LNCAP (cell line): ENCODE data around the gene FN3K.

Source experiments
- TF ChIP-seq, protein P1 (sequence below): fragments of 450-650 bp; IDR thresholded peaks from 2 replicates; pipeline ENCODE4 v1.5.1; 2017; ENCODE audit warnings: mild to moderate bottlenecking

The FN3K gene

DNA sequence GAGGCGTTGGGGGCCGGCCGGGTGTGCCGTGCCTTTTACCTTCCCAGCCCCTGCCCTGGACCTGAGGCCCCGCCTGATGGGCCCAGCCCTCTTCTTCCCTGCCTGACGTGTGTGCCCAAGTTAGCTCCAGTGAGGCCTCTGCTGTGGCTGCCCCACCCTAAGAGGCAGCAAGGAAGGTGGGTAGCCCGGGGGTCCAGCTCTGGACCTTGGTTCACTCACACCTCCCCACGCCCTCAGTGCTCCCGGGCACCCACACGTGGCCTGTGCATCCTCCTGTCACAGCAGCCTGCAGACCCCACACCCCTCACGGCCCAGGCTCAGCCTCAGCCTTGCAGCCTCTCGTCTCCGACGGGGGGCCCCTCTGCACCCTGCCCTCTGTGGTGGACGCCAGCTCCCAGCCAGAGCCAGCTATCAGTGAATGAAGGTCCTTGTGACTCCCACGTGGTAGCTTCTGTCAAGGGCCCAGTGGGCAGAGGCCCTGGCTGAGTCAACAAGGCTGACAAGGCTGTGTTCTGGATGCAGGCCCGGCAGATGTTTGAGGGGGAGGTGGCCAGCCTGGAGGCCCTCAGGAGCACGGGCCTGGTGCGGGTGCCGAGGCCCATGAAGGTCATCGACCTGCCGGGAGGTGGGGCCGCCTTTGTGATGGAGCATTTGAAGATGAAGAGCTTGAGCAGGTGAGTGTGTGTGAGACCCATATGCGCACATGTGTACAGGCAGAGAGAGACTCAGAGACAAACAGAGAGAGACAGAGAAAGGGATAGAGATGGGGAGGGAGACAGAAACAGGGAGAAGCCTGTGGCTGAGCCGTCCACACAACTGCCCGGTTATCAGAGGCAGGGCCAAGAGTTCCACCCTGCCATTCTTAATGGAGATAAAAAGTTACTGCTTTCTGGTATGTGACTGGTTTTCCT lies 2.8 kb downstream of the FN3K start:
- TF ChIP-seq, protein P1, sequence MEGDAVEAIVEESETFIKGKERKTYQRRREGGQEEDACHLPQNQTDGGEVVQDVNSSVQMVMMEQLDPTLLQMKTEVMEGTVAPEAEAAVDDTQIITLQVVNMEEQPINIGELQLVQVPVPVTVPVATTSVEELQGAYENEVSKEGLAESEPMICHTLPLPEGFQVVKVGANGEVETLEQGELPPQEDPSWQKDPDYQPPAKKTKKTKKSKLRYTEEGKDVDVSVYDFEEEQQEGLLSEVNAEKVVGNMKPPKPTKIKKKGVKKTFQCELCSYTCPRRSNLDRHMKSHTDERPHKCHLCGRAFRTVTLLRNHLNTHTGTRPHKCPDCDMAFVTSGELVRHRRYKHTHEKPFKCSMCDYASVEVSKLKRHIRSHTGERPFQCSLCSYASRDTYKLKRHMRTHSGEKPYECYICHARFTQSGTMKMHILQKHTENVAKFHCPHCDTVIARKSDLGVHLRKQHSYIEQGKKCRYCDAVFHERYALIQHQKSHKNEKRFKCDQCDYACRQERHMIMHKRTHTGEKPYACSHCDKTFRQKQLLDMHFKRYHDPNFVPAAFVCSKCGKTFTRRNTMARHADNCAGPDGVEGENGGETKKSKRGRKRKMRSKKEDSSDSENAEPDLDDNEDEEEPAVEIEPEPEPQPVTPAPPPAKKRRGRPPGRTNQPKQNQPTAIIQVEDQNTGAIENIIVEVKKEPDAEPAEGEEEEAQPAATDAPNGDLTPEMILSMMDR = no peak

DNA sequence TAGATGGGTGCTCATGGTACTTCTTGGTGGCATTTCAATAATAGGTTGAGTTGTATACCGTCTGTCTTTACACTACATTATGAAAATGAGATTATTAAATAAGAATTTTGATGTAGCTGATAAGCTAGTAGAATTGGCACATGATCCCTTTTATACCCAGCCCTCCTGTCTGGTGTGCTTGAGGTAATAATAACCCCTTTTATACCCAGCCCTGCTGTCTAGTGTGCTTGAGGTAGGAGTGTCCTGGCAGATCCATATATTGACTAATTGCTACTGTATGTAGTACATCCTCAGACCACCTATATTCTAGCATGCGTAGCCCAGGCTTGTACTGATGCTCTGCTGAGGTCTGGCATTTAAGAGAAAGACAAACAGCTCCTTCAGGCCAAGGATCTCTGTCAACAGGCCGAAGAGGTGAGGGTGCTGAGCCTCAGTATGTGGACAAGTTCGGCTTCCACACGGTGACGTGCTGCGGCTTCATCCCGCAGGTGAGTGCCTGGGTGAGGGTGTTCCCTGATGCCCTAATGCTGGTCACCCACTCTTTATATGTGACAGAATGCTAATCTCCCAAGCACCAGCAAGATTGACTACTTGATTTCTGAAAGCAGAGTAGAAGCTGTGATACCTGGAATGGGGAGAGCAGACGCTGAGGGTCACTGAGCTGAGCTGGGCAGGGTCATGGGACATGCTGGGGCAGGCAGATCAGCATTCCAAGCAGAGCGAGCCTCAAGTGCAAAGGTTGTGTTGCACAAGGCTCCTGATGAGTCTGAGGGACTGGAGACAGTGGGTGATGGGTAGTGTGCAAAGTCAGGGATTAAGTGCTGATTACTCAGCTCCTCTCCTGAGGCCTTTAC lies 5.7 kb downstream of the FN3K start:
- TF ChIP-seq, protein P1 = no peak

DNA sequence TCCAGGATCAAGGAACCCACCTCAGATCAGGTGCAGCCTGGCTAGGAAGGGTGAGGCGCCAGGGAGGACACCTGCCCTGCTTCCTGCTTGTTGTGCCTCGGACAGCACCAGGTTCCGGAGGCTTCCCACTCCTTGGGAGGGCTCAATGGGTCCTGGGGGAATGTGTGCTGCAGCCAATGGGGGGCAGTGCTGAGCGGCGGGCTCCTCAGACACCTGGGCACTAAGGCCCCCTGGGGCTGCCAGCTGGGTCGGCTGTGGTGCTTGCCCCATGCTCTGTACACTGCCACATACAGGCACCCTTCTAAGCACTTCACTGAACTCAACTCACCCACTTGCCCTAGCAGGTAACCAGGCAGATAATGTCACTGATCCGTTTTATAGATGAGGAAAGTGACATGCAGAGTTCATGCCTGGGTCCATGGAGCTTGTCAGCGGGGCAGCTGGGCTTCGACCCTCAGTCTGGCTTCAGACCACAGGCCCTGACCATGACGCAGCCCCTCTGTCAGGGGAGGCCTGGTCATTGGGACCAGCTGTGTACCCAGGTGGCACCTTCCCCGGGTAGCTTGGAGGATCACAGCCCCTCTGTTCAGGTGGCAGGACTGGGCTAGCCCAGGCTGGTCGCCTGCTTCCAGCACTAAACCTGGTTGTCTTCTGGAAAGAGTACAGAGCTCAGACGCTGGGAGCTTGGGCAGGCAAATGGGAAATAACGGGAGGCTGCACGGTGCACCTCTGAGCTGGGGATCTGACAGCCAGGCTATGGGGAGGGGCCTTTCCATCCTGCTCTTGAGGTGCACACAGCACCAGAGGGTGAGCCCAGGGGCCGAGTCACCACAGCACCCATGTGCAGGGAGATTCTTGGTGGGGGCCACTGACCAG lies 8.2 kb downstream of the FN3K start:
- TF ChIP-seq, protein P1 = no peak

DNA sequence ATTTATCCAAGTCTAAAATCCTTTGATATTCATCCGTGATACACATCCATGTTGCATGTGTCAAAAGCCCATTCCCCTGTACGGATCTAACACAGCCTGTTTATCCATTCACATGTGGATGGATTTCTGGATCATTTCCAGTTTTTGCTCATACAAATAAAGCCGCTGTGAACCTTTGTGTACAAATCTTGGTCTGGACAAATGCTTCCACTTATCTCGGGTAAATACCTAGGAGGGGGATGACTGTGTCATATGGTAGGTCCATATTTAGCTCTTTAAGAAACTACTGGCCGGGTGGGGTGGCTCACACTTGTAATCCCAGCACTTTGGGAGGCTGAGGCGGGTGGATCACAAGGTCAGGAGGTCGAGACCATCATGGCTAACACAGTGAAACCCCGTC lies 10.1 kb downstream of the FN3K start:
- TF ChIP-seq, protein P1 = no peak

DNA sequence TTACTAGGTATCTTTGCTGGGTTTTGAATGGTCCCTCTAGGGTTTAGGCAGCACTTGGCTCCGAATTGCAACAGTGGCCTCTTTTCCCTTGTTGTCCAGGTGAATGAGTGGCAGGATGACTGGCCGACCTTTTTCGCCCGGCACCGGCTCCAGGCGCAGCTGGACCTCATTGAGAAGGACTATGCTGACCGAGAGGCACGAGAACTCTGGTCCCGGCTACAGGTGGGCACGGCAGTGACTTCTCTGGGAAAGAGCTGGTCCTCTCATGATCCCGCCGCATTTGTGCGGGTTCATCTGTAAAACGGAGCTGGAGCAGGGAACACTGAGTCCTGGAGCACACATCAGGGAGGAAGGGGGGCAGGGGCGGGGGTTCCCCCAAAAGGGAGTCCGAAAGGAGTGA lies 13.3 kb downstream of the FN3K start:
- TF ChIP-seq, protein P1 = no peak

DNA sequence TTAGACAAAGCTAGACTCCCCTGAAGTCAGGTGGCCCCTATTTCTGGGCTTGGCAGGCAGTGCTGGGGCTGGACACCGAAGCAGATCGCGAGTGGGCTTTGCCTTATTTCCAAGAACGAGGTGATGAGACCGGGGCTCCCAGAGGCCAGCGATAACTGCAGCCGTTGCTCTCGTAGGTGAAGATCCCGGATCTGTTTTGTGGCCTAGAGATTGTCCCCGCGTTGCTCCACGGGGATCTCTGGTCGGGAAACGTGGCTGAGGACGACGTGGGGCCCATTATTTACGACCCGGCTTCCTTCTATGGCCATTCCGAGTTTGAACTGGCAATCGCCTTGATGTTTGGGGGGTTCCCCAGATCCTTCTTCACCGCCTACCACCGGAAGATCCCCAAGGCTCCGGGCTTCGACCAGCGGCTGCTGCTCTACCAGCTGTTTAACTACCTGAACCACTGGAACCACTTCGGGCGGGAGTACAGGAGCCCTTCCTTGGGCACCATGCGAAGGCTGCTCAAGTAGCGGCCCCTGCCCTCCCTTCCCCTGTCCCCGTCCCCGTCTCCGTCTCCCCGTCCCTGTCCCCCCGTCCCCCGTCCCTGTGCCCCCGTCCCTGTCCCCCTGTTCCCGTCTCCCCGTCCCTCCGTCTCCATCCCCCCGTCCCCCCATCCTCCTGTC lies 15.0 kb downstream of the FN3K start:
- TF ChIP-seq, protein P1 = no peak
